Measurements from ENCODE around the gene GRSF1.
"Not testable (repeated sequence)": the region's sequence is repeated elsewhere in the genome, so short reads cannot be mapped to it uniquely, and the experiment has no call there.

Gene GRSF1

DNA sequence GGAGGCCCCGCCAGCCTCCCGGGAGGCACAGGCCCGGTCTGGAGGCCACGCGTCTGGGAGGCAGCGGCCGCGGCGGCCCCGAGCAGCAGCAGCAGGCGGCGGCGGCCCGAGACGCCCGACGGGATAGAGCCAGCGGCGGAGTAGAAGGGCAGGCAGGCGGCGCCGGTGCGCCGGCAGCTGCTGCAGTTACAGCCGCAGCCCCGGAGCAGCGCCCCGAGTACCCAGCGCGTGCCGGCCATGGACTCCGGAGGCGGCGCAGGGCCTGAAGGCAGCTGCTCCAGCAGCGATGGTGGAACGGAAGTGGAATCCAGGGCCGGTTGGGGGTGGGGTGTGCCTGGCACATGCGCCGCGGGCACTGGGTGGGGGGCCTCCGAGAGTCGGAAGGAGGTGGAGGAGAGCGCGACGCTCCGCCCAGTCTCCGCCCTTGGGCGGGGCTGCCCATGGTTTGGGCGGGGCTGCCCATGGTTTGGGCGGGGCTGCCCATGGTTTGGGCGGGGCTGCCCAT is at the start of gene GRSF1:
GRSF1 (minus strand) TSS at position 302 of the 505 bp plus-strand sequence; CDS start at position 239, 63 bp downstream.
- in situ Hi-C loops (cut with MboI; ENCODE audit: low sequenced_read_pairs): no loop called here

- in situ Hi-C loops (cut with MboI; ENCODE audit: low sequenced_read_pairs): no loop called here
These were observed 45.5 kb upstream of the GRSF1 start for GRCh38 chr4:70885174-70885573.

GRCh38 chr4:70880739-70881138 is 41.0 kb upstream of the GRSF1 start:
- in situ Hi-C loops (cut with MboI; ENCODE audit: low sequenced_read_pairs): no loop called here

- in situ Hi-C loops (cut with MboI; ENCODE audit: low sequenced_read_pairs): no loop called here
These were observed 37.9 kb upstream of the GRSF1 start for GRCh38 chr4:70877556-70877955.

- in situ Hi-C loops (cut with MboI; ENCODE audit: low sequenced_read_pairs): no loop called here
These were observed 34.8 kb upstream of the GRSF1 start for GRCh38 chr4:70874268-70875156.

DNA sequence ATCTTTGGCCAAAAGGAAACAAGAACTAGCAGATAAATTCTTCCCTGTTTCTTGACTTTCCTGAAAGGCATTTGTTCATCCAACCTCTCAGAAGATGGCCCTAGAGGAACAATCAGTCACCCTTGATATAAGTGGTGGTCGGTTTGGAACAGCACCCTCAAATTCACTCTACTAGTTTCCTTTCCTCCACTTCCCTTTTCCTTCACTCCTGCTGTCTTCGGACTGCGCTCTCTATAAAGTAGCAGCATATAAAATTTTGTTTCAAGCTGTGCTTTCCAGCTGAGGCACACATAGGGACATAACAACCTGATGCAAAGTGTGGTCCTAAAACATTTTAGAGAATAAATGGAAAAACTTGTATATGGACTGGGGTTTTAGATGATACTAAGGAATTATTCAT is 33.5 kb upstream of the GRSF1 start:
- in situ Hi-C loops (cut with MboI; ENCODE audit: low sequenced_read_pairs): no loop called here

GRCh38 chr4:70868778-70869177 is 29.1 kb upstream of the GRSF1 start:
- in situ Hi-C loops (cut with MboI; ENCODE audit: low sequenced_read_pairs): no loop called here

DNA sequence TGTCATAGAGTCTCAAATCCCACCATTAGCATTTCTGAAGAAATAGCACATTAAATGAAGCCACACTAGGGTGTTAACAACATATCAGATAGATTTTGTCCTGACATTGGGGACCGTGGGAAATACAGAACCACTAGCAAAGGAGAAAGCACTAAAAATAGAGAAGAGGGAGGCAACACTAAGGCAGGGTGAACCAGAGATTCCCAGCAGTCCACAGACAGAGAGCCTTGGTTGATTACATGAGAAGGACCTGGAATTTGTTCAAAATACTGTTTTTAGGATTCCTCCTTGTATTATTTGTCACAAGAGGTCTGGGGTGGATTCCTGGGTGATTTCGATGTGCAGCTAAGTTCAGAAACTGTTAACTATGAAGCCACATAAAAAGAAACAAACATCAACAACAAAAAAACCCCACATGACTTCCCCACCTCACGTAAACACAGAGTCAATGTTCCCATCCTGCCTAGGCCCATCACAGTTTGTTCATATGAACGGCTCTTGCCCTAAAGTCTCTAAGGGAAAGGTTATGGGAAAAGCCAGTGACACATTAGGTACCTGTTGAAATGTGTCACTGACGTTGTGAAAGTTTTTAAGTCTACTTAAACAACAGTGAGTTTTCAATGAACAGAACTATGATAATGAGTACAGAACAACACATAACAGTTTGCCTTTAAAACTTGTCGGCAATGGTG is 23.6 kb upstream of the GRSF1 start:
- in situ Hi-C loops (cut with MboI; ENCODE audit: low sequenced_read_pairs): no loop called here

GRCh38 chr4:70859066-70859465 is 19.4 kb upstream of the GRSF1 start:
- in situ Hi-C loops (cut with MboI; ENCODE audit: low sequenced_read_pairs): no loop called here

DNA sequence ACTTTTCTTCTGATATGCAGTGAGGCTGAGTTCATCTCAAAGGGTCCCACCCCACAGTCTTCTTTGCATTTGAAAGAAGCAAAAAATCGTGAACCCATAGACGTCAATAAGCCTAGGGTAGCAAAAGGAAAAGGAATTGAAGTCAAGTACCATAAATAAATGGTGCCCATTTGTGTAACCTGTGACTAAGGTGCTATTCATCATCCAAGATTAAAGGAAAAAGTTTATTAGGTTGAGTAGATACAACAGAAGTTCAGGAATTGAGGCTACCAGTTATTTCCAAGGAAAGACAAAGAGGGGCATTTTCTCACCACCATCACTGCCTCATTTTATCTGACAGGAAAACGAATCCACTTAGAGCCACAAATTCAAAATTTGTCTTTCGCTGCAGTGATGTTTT is 18.8 kb upstream of the GRSF1 start:
- in situ Hi-C loops (cut with MboI; ENCODE audit: low sequenced_read_pairs): no loop called here

GRCh38 chr4:70855464-70855863 is 15.8 kb upstream of the GRSF1 start:
- in situ Hi-C loops (cut with MboI; ENCODE audit: low sequenced_read_pairs): no loop called here

DNA sequence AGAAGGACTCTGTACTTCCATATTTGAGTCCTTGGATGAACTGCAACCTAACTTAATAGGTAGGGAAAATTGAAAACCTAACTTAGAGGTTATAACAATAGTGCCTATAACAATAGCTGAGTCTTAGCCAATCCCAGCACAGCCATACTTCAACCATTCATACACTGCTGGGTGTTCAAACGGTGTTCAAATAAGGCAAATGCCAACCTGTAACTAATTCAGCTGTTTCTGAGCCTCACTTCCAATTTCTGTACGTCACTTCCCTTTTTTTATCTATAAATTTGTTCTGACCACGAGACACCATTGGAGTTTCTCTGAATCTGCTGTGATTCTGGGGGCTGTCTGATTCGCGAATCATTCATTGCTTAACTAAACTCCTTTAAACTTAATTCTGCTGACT is 9.6 kb upstream of the GRSF1 start:
- in situ Hi-C loops (cut with MboI; ENCODE audit: low sequenced_read_pairs): no loop called here

DNA sequence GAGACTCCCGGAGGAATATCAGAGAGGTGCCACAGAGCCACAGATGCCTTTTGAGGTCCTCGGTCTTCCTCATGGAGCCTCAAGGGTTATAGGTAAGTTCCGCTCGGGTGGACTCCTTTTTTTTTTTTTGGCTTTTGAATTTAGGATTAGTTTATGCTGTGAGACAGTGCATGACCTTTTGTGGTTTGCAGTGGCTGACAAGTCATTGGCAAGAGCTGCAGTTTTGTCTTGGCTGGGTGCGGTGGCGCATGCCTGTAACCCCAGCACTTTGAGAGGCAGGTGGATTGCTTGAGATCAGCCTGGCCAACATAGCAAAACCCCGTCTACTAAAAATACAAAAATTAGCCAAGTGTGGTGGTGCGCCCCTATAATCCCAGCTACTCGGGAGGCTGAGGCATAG is 4.5 kb upstream of the GRSF1 start:
- in situ Hi-C loops (cut with MboI; ENCODE audit: low sequenced_read_pairs): no loop called here

DNA sequence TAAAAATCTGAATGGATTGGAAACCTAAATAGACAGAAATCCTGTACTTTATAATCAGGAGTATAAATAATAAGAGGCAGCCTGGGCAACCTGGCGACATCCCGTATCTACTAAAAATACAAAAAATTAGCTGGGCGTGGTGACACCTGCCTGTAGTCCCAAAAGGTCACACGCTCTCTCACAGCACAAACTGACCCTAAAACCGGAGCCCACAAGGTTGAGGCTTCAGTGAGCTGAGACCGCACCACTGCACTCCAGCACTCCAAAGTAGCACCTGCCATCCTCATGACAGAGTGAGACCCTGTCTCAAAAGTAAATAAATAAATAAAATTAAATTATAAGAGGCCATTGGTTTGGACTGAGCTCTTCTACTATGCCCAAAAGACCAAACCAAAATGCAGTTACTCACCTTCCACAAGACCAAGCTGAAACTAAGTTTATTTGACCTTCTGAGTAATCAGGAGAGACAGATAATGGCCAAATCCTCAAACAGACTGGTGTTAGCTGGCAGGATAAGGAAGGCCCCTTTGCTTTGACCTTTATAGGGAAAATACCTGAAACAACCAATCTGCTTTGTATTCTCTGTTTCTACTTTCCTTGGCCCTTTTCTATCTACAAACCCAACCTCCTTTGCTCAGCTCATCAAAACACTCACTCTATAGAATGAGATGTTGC is 3.2 kb upstream of the GRSF1 start:
- in situ Hi-C loops (cut with MboI; ENCODE audit: low sequenced_read_pairs): no loop called here

- in situ Hi-C loops (cut with MboI; ENCODE audit: low sequenced_read_pairs): no loop called here
These were observed 2.3 kb upstream of the GRSF1 start for GRCh38 chr4:70841951-70842350.

- in situ Hi-C loops (cut with MboI; ENCODE audit: low sequenced_read_pairs): no loop called here
These were observed 1.5 kb upstream of the GRSF1 start for GRCh38 chr4:70841211-70841610.

DNA sequence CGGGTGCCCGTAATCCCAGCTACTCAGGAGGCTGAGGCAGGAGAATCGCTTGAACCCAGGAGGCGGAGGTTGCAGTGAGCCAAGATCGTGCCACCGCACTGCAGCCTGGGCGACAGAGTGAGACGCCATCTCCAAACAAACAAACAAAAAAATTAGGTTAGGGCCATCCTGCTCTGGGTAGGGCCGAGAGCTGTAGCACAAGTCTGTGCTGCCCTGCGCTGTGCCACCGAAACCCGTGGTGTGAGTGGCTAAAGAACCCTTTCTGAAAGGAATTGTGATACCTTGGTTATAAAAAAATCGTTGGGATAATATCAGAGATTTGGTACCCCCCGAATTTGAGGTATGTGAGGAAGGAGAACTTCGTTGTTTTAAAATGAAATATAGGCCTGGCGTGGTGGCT is 941 bp upstream of the GRSF1 start:
- in situ Hi-C loops (cut with MboI; ENCODE audit: low sequenced_read_pairs): not testable (repeated sequence)

DNA sequence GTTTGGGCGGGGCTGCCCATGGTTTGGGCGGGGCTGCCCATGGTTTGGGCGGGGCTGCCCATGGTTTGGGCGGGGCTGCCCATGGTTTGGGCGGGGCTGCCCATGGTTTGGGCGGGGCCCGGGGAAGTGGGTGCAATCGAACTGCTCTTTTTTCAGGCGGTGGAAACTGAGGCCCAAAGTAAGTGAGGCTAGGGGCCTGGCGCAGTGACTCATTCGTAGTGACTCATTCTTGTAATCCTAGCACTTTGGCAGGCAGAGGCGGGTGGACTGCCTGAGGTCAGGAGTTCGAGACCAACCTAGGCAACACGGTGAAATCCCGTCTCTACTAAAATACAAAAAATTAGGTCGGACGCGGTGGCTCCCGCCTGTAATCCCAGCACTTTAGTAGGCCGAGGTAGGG is 447 bp upstream of the GRSF1 start:
- in situ Hi-C loops (cut with MboI; ENCODE audit: low sequenced_read_pairs): not testable (repeated sequence)

DNA sequence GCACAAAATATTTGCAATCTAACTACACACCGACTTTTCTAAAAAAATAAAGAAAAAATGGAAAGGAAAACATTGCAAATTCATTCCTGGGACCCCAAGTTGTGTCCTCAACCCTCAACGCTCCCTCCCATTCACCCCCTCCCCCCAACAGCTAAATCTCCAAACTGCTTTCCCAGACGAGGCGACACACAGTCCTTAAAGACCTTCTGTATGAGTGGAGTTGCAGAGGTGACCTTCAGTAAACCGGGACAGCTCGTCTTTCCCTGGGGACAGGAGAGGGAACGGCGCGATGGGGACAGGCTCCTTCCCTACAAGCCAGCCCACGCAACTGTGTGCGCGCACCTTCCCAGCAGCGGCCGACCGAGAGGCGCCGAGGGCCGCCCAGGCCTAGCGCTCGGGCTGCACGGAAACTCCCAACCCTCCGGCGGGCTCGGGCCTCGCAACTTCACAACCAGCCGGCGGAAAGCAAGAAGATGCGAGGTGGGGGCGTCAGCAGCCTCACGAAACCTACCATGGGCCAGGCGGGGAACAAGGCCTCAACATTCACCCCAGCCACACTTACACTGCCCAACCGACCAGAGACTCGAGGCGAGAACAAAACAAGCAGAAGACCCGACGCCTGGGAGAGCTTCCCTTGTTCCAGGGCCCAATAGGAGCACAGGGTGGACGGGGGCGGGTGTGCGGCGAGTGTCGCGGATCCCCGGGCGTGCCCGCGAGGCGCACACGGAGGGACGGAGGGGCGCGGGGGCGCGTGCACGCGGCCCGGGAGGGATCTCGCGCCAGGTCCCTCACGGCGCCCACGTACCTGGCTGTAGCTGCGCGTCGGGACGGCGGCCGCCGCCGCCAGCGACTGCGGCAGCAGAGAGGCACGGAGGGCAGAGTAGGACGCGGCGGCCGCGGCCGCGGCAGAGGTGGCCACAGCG is 763 bp downstream of the GRSF1 start:
- in situ Hi-C loops (cut with MboI; ENCODE audit: low sequenced_read_pairs): no loop called here

DNA sequence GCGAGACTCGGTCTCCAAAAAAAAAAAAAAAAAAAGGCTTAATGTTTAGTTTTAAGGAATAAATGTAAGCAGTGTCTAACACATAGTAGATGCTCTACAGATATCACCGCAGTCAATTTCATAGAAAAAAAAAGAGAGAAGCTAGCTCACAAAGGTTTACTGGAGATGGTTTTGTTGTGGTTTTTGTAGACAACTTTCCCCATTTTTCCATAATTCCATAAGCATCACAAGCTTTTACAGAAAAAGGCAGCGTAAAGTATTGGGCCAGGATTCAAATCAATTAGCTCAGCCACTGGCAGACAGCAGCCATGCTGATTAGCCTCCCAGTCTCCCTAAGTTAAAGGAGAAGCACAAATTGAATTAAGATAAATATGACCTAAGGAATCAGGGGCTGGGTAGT is 1.5 kb downstream of the GRSF1 start:
- in situ Hi-C loops (cut with MboI; ENCODE audit: low sequenced_read_pairs): no loop called here

Data from HL-60/S4 (cell line).